LNCaP clone FGC (cell line): ENCODE results near the gene KNG1.

Experiments used
- DNase-seq: peaks from one replicate; pipeline ENCODE4 v3.0.0-alpha.2; 2011; ENCODE audit warnings: low read depth
- H3K4me3 ChIP-seq: 2 replicates; pipeline ENCODE4 v1.5.1; 2011; ENCODE audit warnings: mild to moderate bottlenecking, low read depth, low read length, control low read depth
- CTCF ChIP-seq: IDR thresholded peaks from 2 replicates; pipeline ENCODE4 v1.5.1; 2012; ENCODE audit warnings: mild to moderate bottlenecking; ENCODE audit not compliant: control insufficient read depth, insufficient read depth; ENCODE audit errors: extremely low read depth

KNG1 gene

DNA sequence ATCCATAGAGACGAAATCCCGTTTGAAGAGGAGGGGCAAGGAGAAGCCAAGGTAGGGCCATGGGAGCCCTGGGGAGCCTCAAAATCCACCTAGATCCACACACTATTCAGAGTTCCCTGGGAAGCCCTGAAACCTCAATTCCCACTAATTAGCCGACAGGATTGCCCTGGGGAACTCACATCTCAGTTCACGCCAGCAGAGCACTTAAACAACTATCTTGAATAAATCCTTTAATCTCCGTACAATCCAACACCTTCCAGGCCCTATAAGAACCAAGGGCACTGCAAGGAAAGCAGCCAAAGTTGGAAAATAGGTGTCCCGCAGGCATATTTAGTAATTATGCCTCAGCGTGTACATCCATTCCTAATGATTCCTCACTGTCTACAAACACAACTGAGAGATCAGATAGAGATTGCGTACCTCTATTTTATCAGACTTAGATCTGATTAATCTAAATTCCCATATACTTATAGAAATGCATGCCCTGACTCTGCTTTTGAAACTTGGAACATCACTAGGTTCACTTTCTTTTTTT, 40.6 kb downstream of the KNG1 start:
- DNase-seq = no peak
- H3K4me3 ChIP-seq = no peak overlapping the region
- no peak for TF ChIP-seq CTCF

DNA sequence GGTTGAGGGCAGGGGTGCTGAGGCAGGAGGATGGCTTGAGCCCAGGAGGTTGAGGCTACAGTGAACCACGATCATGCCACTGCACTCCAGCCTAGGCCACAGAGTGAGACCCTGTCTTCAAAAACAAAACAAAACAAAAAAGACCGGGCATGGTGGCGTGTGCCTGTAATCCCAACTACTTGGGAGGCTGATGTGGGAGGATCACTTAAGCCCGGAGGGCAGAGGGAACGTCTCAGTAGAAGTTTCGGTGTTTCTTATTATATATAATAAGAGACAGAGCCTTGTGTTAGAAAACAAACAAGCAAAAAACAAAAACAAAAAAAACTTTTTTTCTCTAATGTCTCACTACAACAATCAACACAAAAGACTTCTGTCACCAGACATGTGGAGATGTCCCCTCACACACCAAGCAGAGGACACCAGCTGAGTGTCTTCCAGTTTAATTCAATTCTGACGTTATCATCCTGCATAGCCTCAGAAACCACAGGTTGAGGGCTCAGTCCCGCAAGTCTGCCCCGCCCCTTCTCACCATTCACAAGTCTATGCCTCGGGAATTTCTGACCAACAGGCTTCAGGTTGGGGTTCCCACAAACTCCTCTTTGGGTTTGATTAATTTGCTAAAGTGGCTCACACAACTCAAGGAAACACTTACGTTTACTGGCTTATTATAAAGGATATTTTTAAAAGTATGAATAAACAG, 42.2 kb downstream of the KNG1 start:
- DNase-seq = no peak
- H3K4me3 ChIP-seq = no peak overlapping the region
- TF ChIP-seq CTCF = no peak

DNA sequence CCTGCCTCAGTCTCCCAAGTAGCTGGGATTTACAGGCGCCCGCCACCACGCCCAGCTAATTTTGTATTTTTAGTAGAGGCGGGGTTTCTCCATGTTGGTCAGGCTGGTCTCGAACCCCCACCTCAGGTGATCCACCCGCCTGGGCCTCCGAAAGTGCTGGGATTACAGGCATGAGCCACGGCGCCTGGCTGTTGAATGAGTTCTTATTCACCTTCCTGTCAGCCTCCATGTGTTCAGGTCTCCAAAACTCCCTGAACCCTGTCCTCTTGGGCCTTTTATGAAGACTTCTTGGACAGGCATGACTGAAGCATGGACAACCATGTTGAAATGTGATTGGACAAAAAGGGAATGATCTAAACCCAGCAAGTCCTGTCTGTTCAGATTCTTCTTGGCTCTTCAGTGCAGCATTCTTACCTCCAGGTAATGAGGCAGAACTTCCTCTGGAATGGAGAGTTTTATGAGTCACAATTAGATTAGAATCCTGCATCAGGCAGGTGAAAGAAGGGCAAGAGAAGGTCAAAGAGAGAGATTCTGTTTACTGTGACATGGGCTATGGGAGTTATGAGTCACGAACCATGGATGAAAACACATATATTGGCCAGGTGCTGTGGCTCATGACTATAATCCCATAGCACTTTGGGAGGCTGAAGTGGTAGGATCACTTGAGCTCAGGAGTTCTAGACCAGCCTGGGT, 43.1 kb downstream of the KNG1 start:
- H3K4me3 ChIP-seq = no peak overlapping the region
- DNase-seq = no peak

DNA sequence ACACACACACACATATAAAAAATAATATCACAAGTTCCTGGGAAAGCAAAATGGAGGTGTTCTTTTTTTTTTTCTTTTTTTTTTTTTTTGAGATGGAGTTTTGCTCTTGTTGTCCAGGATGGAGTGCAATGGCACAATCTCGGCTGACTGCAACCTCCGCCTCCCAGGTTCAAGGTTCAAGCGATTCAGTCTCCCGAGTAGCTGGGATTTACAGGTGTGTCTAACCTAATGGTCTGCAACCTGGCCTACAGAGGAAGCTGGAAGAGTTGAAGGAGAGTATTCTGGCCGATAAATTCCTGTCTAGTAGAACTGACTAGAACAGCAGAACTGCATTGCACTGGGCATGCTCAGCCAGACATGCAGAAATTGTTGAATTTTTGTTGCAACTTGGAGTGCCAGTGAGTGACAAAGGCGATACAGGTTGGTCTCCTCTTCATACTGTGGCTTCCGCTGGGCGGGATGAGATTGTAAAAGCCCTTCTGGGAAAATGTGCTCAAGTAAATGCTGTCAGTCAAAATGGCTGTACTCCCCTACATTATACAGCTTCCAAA, 43.8 kb downstream of the KNG1 start:
- no peak overlapping the region for H3K4me3 ChIP-seq
- TF ChIP-seq CTCF = no peak
- no peak for DNase-seq

More for the DNA sequence above, 43.1 kb downstream of the KNG1 start:
- no peak for TF ChIP-seq CTCF

DNA sequence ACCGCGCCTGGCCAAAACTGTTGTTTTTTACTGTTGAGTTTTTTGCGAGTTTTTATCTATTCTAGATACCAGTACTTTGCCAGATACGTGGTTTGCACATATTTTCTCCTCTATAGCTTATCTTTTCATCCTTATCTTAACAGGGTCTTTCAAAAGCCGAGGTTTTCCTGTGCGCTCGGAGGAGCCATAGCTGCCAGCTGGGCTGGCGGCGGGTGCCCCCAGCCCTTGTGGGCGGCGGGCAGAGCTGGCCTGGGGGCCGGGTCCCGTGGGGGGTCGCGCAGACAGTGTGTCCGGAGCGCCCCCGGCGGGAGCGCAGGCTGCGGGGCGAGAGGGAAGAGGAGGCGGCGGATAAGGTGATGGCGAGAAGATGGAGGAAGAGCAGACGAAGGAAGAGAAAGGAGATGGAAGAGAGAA, 55.1 kb downstream of the KNG1 start:
- no peak for TF ChIP-seq CTCF
- H3K4me3 ChIP-seq = no peak overlapping the region
- DNase-seq = no peak

DNA sequence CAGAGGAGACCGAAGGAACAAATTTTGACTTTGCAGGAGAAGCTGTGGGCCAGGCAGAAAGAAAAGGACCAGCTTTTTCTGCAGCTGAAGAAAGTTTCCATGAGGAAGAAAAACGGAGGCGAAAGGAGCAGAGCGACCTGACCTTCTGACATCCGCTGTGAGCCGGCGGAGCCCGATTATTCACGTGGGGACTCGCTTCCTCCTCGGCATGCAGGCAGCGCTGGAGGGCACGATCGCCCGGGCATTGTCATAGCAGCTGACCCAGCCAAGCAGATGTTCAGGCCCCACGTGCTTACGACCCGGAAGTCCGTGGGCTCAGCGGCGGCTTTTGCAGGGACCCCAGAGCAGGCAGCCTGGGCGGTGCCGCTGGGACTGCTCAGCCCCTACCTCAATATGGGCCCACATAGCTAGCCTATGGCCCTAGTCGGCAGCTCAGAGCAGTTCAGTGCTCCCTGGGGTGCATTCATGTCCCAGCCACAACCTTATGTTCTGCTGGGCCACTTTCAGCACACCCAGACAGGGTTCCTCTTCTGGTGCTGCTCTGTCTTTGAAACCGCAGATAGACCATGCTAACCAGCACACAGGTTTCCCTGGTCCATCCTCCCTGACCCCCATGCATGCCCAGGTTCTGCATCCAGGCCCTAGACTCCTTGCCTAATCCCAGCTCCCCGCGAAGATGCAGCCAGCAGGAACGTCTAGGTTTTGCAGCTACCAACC, 55.7 kb downstream of the KNG1 start:
- DNase-seq = no peak
- H3K4me3 ChIP-seq = no peak overlapping the region
- no peak for TF ChIP-seq CTCF
